ENCODE data around the gene TMEM253.

DNA sequence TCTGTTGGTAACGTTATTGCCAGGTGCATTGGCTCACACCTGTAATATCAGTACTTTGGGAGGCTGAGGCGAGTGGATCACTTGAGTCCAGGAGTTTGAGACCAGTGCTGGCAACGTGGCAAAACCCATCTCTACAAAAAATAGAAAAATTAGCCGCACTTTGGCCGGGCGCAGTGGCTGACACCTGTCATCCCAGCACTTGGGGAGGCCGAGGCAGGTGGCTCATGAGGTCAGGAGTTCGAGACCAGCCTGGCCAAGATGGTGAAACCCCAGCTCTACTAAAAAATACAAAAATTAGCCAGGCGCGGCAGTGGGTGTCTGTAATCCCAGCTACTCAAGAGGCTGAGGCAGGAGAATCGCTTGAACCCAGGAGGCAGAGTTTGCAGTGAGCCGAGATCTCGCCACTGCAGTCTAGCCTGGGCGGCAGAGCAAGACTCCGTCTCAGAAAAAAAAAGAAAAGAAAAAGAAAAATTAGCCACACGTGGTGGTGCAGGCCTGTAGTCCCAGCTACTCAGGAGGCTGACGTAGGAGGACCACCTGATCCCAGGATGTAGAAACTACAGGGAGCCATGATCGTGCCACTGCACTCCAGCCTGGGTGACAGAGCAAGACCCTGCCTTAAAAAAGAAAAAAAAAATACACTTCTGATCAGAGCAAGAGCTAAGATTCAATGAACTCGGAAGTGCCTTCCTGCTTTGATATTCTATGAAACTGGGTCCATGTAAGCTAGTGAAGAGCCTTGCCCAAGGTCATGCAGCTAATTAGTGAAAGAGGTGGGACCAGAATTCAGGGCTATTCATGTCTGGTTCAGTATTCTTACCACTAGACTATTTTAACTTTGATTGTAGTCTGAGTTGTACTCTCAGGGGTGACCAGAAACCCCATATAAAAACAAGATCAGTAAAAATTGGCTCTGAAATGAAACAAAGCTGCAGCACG is 47.4 kb upstream of the TMEM253 start:
- no peak for TF ChIP-seq POLR2A (IDR thresholded peaks at IDR 0.05)
- TF ChIP-seq, protein P1, sequence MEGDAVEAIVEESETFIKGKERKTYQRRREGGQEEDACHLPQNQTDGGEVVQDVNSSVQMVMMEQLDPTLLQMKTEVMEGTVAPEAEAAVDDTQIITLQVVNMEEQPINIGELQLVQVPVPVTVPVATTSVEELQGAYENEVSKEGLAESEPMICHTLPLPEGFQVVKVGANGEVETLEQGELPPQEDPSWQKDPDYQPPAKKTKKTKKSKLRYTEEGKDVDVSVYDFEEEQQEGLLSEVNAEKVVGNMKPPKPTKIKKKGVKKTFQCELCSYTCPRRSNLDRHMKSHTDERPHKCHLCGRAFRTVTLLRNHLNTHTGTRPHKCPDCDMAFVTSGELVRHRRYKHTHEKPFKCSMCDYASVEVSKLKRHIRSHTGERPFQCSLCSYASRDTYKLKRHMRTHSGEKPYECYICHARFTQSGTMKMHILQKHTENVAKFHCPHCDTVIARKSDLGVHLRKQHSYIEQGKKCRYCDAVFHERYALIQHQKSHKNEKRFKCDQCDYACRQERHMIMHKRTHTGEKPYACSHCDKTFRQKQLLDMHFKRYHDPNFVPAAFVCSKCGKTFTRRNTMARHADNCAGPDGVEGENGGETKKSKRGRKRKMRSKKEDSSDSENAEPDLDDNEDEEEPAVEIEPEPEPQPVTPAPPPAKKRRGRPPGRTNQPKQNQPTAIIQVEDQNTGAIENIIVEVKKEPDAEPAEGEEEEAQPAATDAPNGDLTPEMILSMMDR (IDR thresholded peaks at IDR 0.05), result no peak
